Body of pancreas (tissue), 4 donors: Measurements from ENCODE around the gene IFNA17.
"Not testable (repeated sequence)": the region's sequence is repeated elsewhere in the genome, so short reads cannot be mapped to it uniquely, and the experiment has no call there.

Experiments used
- POLR2A ChIP-seq, 3 donors: fragments of 450-650 bp; IDR thresholded peaks; one replicate each; pipeline ENCODE4 v1.6.1; 2016; ENCODE audit warnings: antibody characterized with exemption in 3 of 3, mild to moderate bottlenecking in 2 of 3
- TF ChIP-seq, protein P1 (sequence below), 7 experiments: fragments of 450-650 bp in 4 of 7; fragments of 200-600 bp in 3 of 7; sonication (generic) in 3 of 7; IDR thresholded peaks; one replicate each; pipeline ENCODE4 v1.5.1; 2016 to 2019; ENCODE audit warnings: antibody characterized with exemption in 7 of 7

DNA sequence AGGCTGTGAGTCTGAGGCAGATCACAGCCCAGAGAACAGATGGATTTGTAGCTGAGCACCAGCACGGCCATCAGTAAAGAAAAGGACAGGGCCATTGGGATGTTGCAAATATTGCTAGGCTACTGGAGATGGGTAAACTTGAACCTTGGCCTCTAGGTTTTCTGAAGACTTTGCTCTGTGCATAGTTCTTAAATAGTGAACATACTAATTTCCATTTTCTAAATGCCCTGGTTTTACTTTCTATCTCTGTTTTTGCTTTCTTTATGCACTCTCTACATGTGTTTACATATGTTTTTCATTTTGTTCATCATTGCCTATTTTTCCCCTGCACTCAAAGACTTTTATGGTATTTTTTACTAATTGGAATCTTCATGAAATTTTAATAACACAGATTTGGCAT, 10.8 kb downstream of the IFNA17 start, which contains the start of gene IFNA16:
- TF ChIP-seq, protein P1, sequence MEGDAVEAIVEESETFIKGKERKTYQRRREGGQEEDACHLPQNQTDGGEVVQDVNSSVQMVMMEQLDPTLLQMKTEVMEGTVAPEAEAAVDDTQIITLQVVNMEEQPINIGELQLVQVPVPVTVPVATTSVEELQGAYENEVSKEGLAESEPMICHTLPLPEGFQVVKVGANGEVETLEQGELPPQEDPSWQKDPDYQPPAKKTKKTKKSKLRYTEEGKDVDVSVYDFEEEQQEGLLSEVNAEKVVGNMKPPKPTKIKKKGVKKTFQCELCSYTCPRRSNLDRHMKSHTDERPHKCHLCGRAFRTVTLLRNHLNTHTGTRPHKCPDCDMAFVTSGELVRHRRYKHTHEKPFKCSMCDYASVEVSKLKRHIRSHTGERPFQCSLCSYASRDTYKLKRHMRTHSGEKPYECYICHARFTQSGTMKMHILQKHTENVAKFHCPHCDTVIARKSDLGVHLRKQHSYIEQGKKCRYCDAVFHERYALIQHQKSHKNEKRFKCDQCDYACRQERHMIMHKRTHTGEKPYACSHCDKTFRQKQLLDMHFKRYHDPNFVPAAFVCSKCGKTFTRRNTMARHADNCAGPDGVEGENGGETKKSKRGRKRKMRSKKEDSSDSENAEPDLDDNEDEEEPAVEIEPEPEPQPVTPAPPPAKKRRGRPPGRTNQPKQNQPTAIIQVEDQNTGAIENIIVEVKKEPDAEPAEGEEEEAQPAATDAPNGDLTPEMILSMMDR (IDR thresholded peaks at IDR 0.05) = not testable (repeated sequence)
- not testable (repeated sequence) for TF ChIP-seq POLR2A (IDR thresholded peaks at IDR 0.05)
